Kidney (tissue), 14 donors: ENCODE measurements around the gene ACTR1A. TPM values are rescaled to one million over a fixed set of nuclear protein-coding genes. Genes with fewer than 3 reads are reported as not detected.
"Not testable (repeated sequence)": the region's sequence is repeated elsewhere in the genome, so short reads cannot be mapped to it uniquely, and the experiment has no call there.

Experiments used
- DNase-seq, 5 donors: peaks; one replicate each; pipeline ENCODE4 v3.0.0-alpha.2; 2013 to 2020
- FAIRE-seq: peaks from 2 replicates; lab custom pipeline; 2012; peaks lifted over from hg19 to GRCh38; lab: Jason Lieb, UNC
- H3K27ac ChIP-seq, 2 donors: one replicate each; pipeline ENCODE4 v1.7.0; 2013; ENCODE audit warnings: low read depth in 2 of 2, low read length in 2 of 2, inconsistent platforms in 1 of 2
- H3K27me3 ChIP-seq: one replicate; pipeline ENCODE4 v1.7.1; 2013; ENCODE audit warnings: low read length, inconsistent platforms; ENCODE audit not compliant: control insufficient read depth, insufficient read depth
- H3K36me3 ChIP-seq, 3 donors: one replicate each; pipeline versions ENCODE4 v1.7.0 to v1.7.1; 2013; ENCODE audit warnings: low read length in 3 of 3, control low read depth in 1 of 3, inconsistent platforms in 1 of 3; ENCODE audit not compliant: insufficient read depth in 3 of 3, control insufficient read depth in 2 of 3
- H3K4me1 ChIP-seq, 3 donors: one replicate each; pipeline versions ENCODE4 v1.7.0 to v1.7.1; 2013; ENCODE audit warnings: low read length in 3 of 3, inconsistent platforms in 1 of 3, low read depth in 1 of 3; ENCODE audit not compliant: control insufficient read depth in 2 of 3, insufficient read depth in 2 of 3
- H3K4me3 ChIP-seq, 3 donors: one replicate each; pipeline versions ENCODE4 v1.7.0 to v1.8.1; 2013; ENCODE audit warnings: low read length in 3 of 3, control low read depth in 1 of 3, inconsistent platforms in 1 of 3
- H3K9ac ChIP-seq, 3 donors: one replicate each; pipeline versions ENCODE4 v1.7.0 to v1.7.1; 2013; ENCODE audit warnings: low read length in 3 of 3, control low read depth in 1 of 3, inconsistent platforms in 1 of 3
- H3K9me3 ChIP-seq, 3 donors: one replicate each; pipeline versions ENCODE4 v1.7.0 to v1.7.1; 2013; ENCODE audit warnings: low read length in 3 of 3, control low read depth in 1 of 3, inconsistent platforms in 1 of 3; ENCODE audit not compliant: control insufficient read depth in 2 of 3, insufficient read depth in 1 of 3
- CTCF ChIP-seq: IDR thresholded peaks from 3 replicates; pipeline ENCODE4 v1.5.1; 2012; ENCODE audit warnings: mild to moderate bottlenecking, moderate library complexity, borderline replicate concordance; ENCODE audit not compliant: insufficient read depth; ENCODE audit errors: extremely low read depth
- intact Hi-C: fragments of 100-400 bp; cut with DNase I; formaldehyde crosslinking; loops from one replicate; pipeline ENCODE4 v1.11.1; 2022
- polyA plus RNA-seq: library from polyadenylated mRNA; stranded (reverse); fragments of 350-450 nt; fragmentation: Illumina TruSeq; extraction: RNeasy Lipid Tissue Mini Kit (QIAGEN cat#74804); gene quantifications from one replicate; pipeline ENCODE4 v1.2.3, GENCODE V29; 2014; ENCODE audit warnings: low read depth, low replicate concordance; ENCODE audit not compliant: insufficient read depth
- total RNA-seq: library from RNA; stranded (reverse); fragmentation: NEBNext Ultra II Directional; extraction: Animal tissue kit (Norgen Biotek cat#: 25700); gene quantifications from one replicate; pipeline ENCODE4 v1.2.1, GENCODE V29; 2021
- donor health status: control.
- donor health status: control.
- donor health status: control.
- donor health status: control.
- donor health status: control.
- donor health status: DM: yes; HTN: yes; CAD: no.
- donor health status: Normal renal cell carcinoma (clear cell type).

The ACTR1A gene
- total and polyA plus RNA-seq, 2 donors from 2014 or later: 74.2 to 74.7 TPM

GRCh38 chr10:102537948-102538347 is 35.4 kb upstream of the ACTR1A start:
- H3K4me1 ChIP-seq: no peaks in the 10 kb centered on the region
- no peak overlapping the region for H3K9ac ChIP-seq
- no peak overlapping the region for H3K27ac ChIP-seq
- H3K4me3 ChIP-seq: no peak overlapping the region
- H3K36me3 ChIP-seq: no peaks in the 10 kb centered on the region
- FAIRE-seq: no peak
- no peaks in the 10 kb centered on the region for H3K27me3 ChIP-seq
- H3K9me3 ChIP-seq: no peaks in the 10 kb centered on the region
- intact Hi-C loops: no loop called here
- DNase-seq: no peak
- TF ChIP-seq CTCF: no peak

GRCh38 chr10:102537367-102537766 is 34.9 kb upstream of the ACTR1A start:
- Histone ChIP-seq H3K36me3 (no peaks in the 10 kb centered on the region), H3K4me1 (no peaks in the 10 kb centered on the region), H3K9ac (no peak overlapping the region), H3K27me3 (no peaks in the 10 kb centered on the region), H3K27ac (no peak overlapping the region), H3K4me3 (no peak overlapping the region), H3K9me3 (no peaks in the 10 kb centered on the region)
- no peak for TF ChIP-seq CTCF
- intact Hi-C loops: no loop called here
- FAIRE-seq: no peak
- DNase-seq: no peak

- TF ChIP-seq CTCF: no peak
- H3K27ac ChIP-seq: no peak overlapping the region
- H3K4me1 ChIP-seq: peaks cover 0 to 2% (median 0%) of the 10 kb centered on the region in 3 donors
- DNase-seq (no peak), FAIRE-seq (no peak)
- intact Hi-C loops: no loop called here
- no peaks in the 10 kb centered on the region for H3K9me3 ChIP-seq
- H3K27me3 ChIP-seq: no peaks in the 10 kb centered on the region
- H3K36me3 ChIP-seq: no peaks in the 10 kb centered on the region
- no peak overlapping the region for H3K4me3 ChIP-seq
- no peak overlapping the region for H3K9ac ChIP-seq
These were observed 33.1 kb upstream of the ACTR1A start for GRCh38 chr10:102535481-102536147.

GRCh38 chr10:102534966-102535365 is 32.5 kb upstream of the ACTR1A start:
- FAIRE-seq, H3K4me1 ChIP-seq, intact Hi-C loops, H3K9ac ChIP-seq, H3K36me3 ChIP-seq, H3K27ac ChIP-seq, H3K4me3 ChIP-seq, DNase-seq, H3K9me3 ChIP-seq, H3K27me3 ChIP-seq: not testable (repeated sequence)
